HG02642 (cell line): ENCODE data around the gene PAMR1.

Experiments
- ATAC-seq: cut with Tn5 transposase; IDR thresholded peaks from one replicate; pipeline ENCODE4 v1.9.1; 2021; ENCODE audit warnings: mild to moderate bottlenecking; ENCODE audit not compliant: unreplicated experiment, poor library complexity

PAMR1 gene

GRCh38 chr11:35507688-35508087, 17.7 kb downstream of the PAMR1 start:
- ATAC-seq: no peak

GRCh38 chr11:35501776-35502175, 23.6 kb downstream of the PAMR1 start:
- ATAC-seq: no peak

- ATAC-seq: no peak
These were observed 24.7 kb downstream of the PAMR1 start for GRCh38 chr11:35500744-35501143.

GRCh38 chr11:35496416-35496815, 29.0 kb downstream of the PAMR1 start:
- no peak for ATAC-seq

GRCh38 chr11:35494957-35495490, 30.4 kb downstream of the PAMR1 start:
- no peak for ATAC-seq

- ATAC-seq: no peak
These were observed 34.1 kb downstream of the PAMR1 start for GRCh38 chr11:35491231-35491871.

GRCh38 chr11:35488117-35488516, 37.3 kb downstream of the PAMR1 start:
- ATAC-seq: no peak

GRCh38 chr11:35487532-35488078, 37.8 kb downstream of the PAMR1 start:
- no peak for ATAC-seq

- no peak for ATAC-seq
These were observed 38.5 kb downstream of the PAMR1 start for GRCh38 chr11:35486934-35487333.

- ATAC-seq: no peak
These were observed 39.0 kb downstream of the PAMR1 start for GRCh38 chr11:35486446-35486845.

GRCh38 chr11:35485656-35486322, 39.6 kb downstream of the PAMR1 start:
- ATAC-seq: peak; percentile 93

GRCh38 chr11:35484435-35484834, 41.0 kb downstream of the PAMR1 start:
- no peak for ATAC-seq

GRCh38 chr11:35483131-35483820, 42.1 kb downstream of the PAMR1 start:
- ATAC-seq: no peak

GRCh38 chr11:35479731-35480130, 45.7 kb downstream of the PAMR1 start:
- no peak for ATAC-seq

GRCh38 chr11:35478471-35479091, 46.8 kb downstream of the PAMR1 start:
- no peak for ATAC-seq

- no peak for ATAC-seq
These were observed 47.5 kb downstream of the PAMR1 start for GRCh38 chr11:35477901-35478300.

- ATAC-seq: no peak
These were observed 50.7 kb downstream of the PAMR1 start for GRCh38 chr11:35474688-35475087.

GRCh38 chr11:35473795-35474374, 51.5 kb downstream of the PAMR1 start:
- ATAC-seq: no peak

GRCh38 chr11:35470616-35471015, 54.8 kb downstream of the PAMR1 start:
- no peak for ATAC-seq

GRCh38 chr11:35466058-35466457, 59.4 kb downstream of the PAMR1 start:
- ATAC-seq: no peak
